ENCODE results near the gene UVSSA. TPM values are rescaled to one million over a fixed set of nuclear protein-coding genes. Genes with fewer than 3 reads are reported as not detected.

UVSSA gene
- total RNA-seq, 2 experiments from 2014 or later, result 22.2 to 22.3 TPM

DNA sequence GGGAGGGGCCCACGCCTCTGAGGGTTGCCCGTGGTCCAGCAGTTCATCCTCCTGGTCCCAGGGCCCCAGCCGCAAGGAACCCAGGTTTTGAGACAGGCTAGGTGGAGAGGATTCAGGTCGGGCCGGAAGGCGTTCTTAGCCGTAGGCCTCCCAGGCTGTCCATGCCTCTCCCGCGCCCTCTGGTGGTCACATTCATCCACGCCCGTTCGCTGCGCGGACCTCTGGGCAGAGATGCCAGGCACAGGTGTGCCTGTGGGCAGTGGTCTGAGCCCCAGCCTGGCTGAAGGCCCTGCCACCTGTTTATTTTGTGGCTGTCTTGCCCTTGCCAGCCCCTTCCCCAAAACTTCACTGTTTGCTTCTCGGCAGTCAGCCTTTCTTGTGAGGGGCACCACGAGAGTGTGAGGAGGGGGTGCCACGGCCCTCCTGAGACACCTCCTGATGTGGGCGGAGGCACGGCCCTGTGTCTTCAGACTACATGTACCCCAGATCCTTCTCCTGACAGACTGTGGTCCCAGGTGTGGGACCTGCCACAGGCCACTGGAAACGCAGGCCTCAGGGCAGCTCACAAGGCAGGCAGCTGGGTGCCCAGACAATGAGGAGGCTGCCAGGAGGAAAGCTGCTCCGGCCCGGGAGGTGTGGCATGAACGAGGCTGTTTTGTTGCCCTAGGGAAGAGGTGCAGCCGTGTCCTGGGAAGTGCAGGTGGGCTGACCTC lies 5.0 kb downstream of the UVSSA start:
- Mint-ChIP-seq H3K4me3 (no peak overlapping the region), H3K27me3 (no peaks in the 10 kb centered on the region), H3K27ac (peak overlapping the region; percentile 64), H3K9me3 (no peaks in the 10 kb centered on the region), H3K36me3 (ENCODE audit: low read depth) (peaks cover 12% of the 10 kb centered on the region), H3K4me1 (peaks cover 32% of the 10 kb centered on the region)
- CTCF ChIA-PET, result interaction anchor here (0.8 to 4.3 kb wide), 7 partner anchors 74 to 279 kb away, joined by 3 to 15 read pairs (median 4); no protein-coding TSS in a partner anchor
- POLR2A ChIA-PET, result no interaction called here
- peak; percentile 91 for DNase-seq

- ChIA-PET POLR2A (interaction anchor here (0.9 kb wide), 1 partner anchor 62 kb away, joined by 5 read pairs; the partner anchor contains the start of gene MAEA), CTCF (interaction anchor here (0.8 to 4.3 kb wide), 7 partner anchors 75 to 279 kb away, joined by 3 to 15 read pairs (median 5); no protein-coding TSS in a partner anchor)
- Mint-ChIP-seq H3K36me3 (ENCODE audit: low read depth) (peaks cover 12% of the 10 kb centered on the region), H3K4me1 (peaks cover 31% of the 10 kb centered on the region), H3K4me3 (no peak overlapping the region), H3K27me3 (no peaks in the 10 kb centered on the region), H3K9me3 (no peaks in the 10 kb centered on the region), H3K27ac (no peak overlapping the region)
- no peak for DNase-seq
These were observed 5.5 kb downstream of the UVSSA start for GRCh38 chr4:1352567-1352900.

- H3K9me3 Mint-ChIP-seq, result no peaks in the 10 kb centered on the region
- H3K27ac Mint-ChIP-seq, result no peak overlapping the region
- H3K4me3 Mint-ChIP-seq, result no peak overlapping the region
- peaks cover 11% of the 10 kb centered on the region for H3K36me3 Mint-ChIP-seq (ENCODE audit: low read depth)
- POLR2A ChIA-PET, result interaction anchor here (0.9 kb wide), 1 partner anchor 63 kb away, joined by 5 read pairs; the partner anchor contains the start of gene MAEA
- no peaks in the 10 kb centered on the region for H3K27me3 Mint-ChIP-seq
- H3K4me1 Mint-ChIP-seq, result peaks cover 22% of the 10 kb centered on the region
- CTCF ChIA-PET, result interaction anchor here (0.6 to 4.3 kb wide), 8 partner anchors 28 to 280 kb away, joined by 3 to 15 read pairs (median 4); no protein-coding TSS in a partner anchor
- no peak for DNase-seq
These were observed 6.4 kb downstream of the UVSSA start for GRCh38 chr4:1353186-1354055.

GRCh38 chr4:1354136-1354982 lies 7.4 kb downstream of the UVSSA start:
- ChIA-PET POLR2A (interaction anchor here (1.1 kb wide), 1 partner anchor 105 kb away, joined by 4 read pairs; the partner anchor contains the start of gene CTBP1), CTCF (interaction anchor here (0.8 to 4.3 kb wide), 5 partner anchors 96 to 352 kb away, joined by 3 to 15 read pairs (median 3); no protein-coding TSS in a partner anchor)
- Mint-ChIP-seq H3K27ac (no peak overlapping the region), H3K9me3 (no peaks in the 10 kb centered on the region), H3K27me3 (no peaks in the 10 kb centered on the region), H3K36me3 (ENCODE audit: low read depth) (peaks cover 6% of the 10 kb centered on the region), H3K4me1 (peaks cover 15% of the 10 kb centered on the region), H3K4me3 (no peak overlapping the region)
- no peak for DNase-seq

GRCh38 chr4:1354983-1355275 lies 7.9 kb downstream of the UVSSA start:
- H3K4me1 Mint-ChIP-seq, result peaks cover 11% of the 10 kb centered on the region
- no peak overlapping the region for H3K27ac Mint-ChIP-seq
- no peak for DNase-seq
- ChIA-PET CTCF (interaction anchor here (0.8 to 4.3 kb wide), 5 partner anchors 97 to 353 kb away, joined by 3 to 15 read pairs (median 3); no protein-coding TSS in a partner anchor), POLR2A (interaction anchor here (1.1 kb wide), 1 partner anchor 106 kb away, joined by 4 read pairs; the partner anchor contains the start of gene CTBP1)
- no peak overlapping the region for H3K4me3 Mint-ChIP-seq
- H3K9me3 Mint-ChIP-seq, result no peaks in the 10 kb centered on the region
- H3K27me3 Mint-ChIP-seq, result no peaks in the 10 kb centered on the region
- H3K36me3 Mint-ChIP-seq (ENCODE audit: low read depth), result peaks cover 6% of the 10 kb centered on the region

GRCh38 chr4:1355378-1355777 lies 8.4 kb downstream of the UVSSA start:
- no peaks in the 10 kb centered on the region for H3K27me3 Mint-ChIP-seq
- H3K4me1 Mint-ChIP-seq, result peaks cover 10% of the 10 kb centered on the region
- H3K4me3 Mint-ChIP-seq, result no peak overlapping the region
- ChIA-PET CTCF (interaction anchor here (0.8 to 4.3 kb wide), 8 partner anchors 70 to 354 kb away, joined by 3 to 15 read pairs (median 3); no protein-coding TSS in a partner anchor), POLR2A (interaction anchor here (0.9 to 1.1 kb wide), 2 partner anchors 8 to 106 kb away, joined by 4 to 7 read pairs; partner anchors contain the start of genes CTBP1 and UVSSA)
- no peak for DNase-seq
- no peak overlapping the region for H3K27ac Mint-ChIP-seq
- peaks cover 6% of the 10 kb centered on the region for H3K36me3 Mint-ChIP-seq (ENCODE audit: low read depth)
- no peaks in the 10 kb centered on the region for H3K9me3 Mint-ChIP-seq

DNA sequence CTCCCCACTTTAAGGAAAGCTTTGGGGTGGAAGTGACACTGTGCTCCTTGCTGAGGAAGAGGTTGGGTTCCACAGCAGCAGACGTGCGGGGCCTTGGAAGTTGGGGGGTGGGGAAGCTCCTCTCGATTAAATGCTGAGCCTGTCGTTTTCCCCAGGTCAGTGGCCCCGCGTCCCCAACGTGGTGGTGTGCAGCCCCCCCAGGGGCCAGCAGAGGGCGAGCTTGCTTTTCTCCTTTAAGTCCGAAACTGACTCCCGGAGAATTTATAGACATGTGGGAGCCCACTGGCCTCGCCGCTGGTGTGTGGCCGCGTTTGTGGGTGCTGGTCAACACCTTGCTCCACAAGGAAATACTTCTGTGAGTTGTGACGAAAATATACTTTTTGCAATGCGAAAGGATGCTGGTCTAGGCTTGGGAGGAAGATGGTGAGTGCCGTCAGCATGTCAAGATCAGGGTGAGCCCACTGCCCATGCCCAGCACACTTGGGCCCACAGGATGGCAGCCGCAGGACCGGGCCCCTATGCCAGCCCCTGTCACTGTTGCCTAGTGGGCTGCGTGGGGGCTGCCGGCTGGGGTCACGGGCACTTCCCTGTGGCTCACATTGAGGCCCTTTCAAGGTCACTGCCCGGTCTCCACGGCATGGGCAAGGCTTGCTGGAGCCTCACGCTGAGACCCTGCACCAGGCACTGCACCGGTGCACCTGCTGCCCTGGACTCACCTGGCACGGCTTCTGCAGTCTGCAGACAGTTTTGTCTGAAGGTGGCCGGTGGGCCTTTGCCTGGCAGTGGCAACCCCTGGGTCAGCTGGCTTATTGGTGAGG lies 9.4 kb downstream of the UVSSA start:
- CTCF ChIA-PET, result interaction anchor here (0.7 to 2.4 kb wide), 10 partner anchors 9 to 353 kb away, joined by 3 to 13 read pairs (median 3); partner anchors contain the start of genes MAEA and UVSSA
- peaks cover 6% of the 10 kb centered on the region for H3K36me3 Mint-ChIP-seq (ENCODE audit: low read depth)
- no peaks in the 10 kb centered on the region for H3K9me3 Mint-ChIP-seq
- H3K27me3 Mint-ChIP-seq, result no peaks in the 10 kb centered on the region
- peaks cover 7% of the 10 kb centered on the region for H3K4me1 Mint-ChIP-seq
- H3K4me3 Mint-ChIP-seq, result no peak overlapping the region
- POLR2A ChIA-PET, result interaction anchor here (0.9 kb wide), 1 partner anchor 9 kb away, joined by 7 read pairs; the partner anchor contains the start of gene UVSSA
- H3K27ac Mint-ChIP-seq, result no peak overlapping the region
- DNase-seq, result peak; percentile 44

- POLR2A ChIA-PET, result no interaction called here
- CTCF ChIA-PET, result interaction anchor here (1.1 to 2.4 kb wide), 2 partner anchors 11 to 272 kb away, joined by 4 to 13 read pairs; partner anchors contain the start of gene UVSSA
- H3K4me1 Mint-ChIP-seq, result no peaks in the 10 kb centered on the region
These were observed 10.6 kb downstream of the UVSSA start for GRCh38 chr4:1357356-1358248.

GRCh38 chr4:1358421-1359143 lies 11.6 kb downstream of the UVSSA start:
- H3K4me1 Mint-ChIP-seq, result no peaks in the 10 kb centered on the region
- CTCF ChIA-PET, result interaction anchor here (1.1 to 1.5 kb wide), 2 partner anchors 12 to 271 kb away, joined by 3 to 4 read pairs; partner anchors contain the start of gene UVSSA
- no peaks in the 10 kb centered on the region for H3K9me3 Mint-ChIP-seq

More at GRCh38 chr4:1357356-1358248, 10.6 kb downstream of the UVSSA start:
- H3K4me3 Mint-ChIP-seq, result no peak overlapping the region
- no peak overlapping the region for H3K27ac Mint-ChIP-seq
- H3K9me3 Mint-ChIP-seq, result no peaks in the 10 kb centered on the region
- H3K36me3 Mint-ChIP-seq (ENCODE audit: low read depth), result peaks cover 2% of the 10 kb centered on the region
- H3K27me3 Mint-ChIP-seq, result no peaks in the 10 kb centered on the region
- DNase-seq, result no peak

DNA sequence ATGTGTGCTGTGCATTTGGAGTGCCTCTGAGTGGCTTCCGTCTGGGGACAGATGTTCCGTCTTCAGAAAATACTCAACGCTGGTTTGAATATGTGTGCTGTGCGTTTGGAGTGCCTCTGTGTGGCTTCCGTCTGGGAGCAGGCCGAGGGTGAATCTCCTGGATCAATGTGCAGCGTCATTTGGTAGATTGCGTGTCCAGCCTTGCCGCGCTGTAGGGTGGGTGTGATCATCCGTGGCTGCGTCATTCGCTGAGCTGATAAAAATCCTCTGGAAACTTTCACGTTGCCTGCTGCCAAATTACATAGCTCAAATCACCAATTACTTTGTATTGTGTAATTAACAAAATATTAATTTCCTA lies 12.1 kb downstream of the UVSSA start:
- POLR2A ChIA-PET, result no interaction called here
- Mint-ChIP-seq H3K4me1 (no peaks in the 10 kb centered on the region), H3K27ac (no peak overlapping the region), H3K4me3 (no peak overlapping the region), H3K36me3 (ENCODE audit: low read depth) (no peaks in the 10 kb centered on the region), H3K27me3 (no peaks in the 10 kb centered on the region), H3K9me3 (no peaks in the 10 kb centered on the region)
- CTCF ChIA-PET, result interaction anchor here (1.1 to 1.5 kb wide), 2 partner anchors 12 to 152 kb away, joined by 3 read pairs; partner anchors contain the start of gene UVSSA
- DNase-seq, result no peak

More at GRCh38 chr4:1358421-1359143, 11.6 kb downstream of the UVSSA start:
- H3K36me3 Mint-ChIP-seq (ENCODE audit: low read depth), result no peaks in the 10 kb centered on the region
- no peaks in the 10 kb centered on the region for H3K27me3 Mint-ChIP-seq
- H3K4me3 Mint-ChIP-seq, result no peak overlapping the region
- no peak for DNase-seq
- H3K27ac Mint-ChIP-seq, result no peak overlapping the region
- POLR2A ChIA-PET, result no interaction called here

Measured in activated CD4-positive, alpha-beta memory T cell treated with anti-CD3 and anti-CD28 coated beads, Interleukin-2, amount 10 ng/mL, durations not matched to agents 7 days and 5 days (primary cell).